ENCODE data around the gene GPR61. TPM values are rescaled to one million over a fixed set of nuclear protein-coding genes. Genes with fewer than 3 reads are reported as not detected.

GPR61 gene
- total RNA-seq, 6 experiments from 2014 or later = not detected

DNA sequence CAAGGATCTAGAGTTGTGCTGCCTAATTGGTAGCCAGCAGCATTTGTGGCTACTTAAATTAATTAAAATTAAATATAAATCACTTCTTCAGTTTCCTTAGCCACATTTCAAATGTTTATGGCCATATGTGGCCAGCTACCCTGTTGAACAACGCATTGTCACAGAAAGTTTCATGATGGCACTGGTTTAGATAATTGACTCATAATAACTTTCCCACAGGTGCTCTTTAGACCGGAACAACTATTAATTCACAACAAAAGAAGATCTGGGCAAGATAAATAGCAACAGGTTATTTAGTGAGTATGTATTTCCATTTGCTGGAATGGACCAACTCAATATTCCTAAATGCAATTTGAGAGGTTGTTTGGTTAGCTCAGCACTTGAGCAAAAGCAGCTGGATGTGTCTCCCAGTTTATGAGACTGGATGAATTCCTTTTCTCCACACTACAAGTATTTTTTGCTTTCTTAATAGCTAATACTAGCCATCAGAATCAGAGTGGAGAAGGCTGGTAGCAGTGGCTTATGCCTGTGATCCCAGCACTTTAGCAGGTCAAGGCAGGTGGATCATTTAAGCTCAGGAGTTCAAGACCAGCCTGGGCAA lies 26.5 kb upstream of the GPR61 start:
- no peak for ATAC-seq
- H3K4me3 ChIP-seq = no peak overlapping the region
- TF ChIP-seq POLR2A (IDR thresholded peaks at IDR 0.05) = no peak
- TF ChIP-seq, protein P1, sequence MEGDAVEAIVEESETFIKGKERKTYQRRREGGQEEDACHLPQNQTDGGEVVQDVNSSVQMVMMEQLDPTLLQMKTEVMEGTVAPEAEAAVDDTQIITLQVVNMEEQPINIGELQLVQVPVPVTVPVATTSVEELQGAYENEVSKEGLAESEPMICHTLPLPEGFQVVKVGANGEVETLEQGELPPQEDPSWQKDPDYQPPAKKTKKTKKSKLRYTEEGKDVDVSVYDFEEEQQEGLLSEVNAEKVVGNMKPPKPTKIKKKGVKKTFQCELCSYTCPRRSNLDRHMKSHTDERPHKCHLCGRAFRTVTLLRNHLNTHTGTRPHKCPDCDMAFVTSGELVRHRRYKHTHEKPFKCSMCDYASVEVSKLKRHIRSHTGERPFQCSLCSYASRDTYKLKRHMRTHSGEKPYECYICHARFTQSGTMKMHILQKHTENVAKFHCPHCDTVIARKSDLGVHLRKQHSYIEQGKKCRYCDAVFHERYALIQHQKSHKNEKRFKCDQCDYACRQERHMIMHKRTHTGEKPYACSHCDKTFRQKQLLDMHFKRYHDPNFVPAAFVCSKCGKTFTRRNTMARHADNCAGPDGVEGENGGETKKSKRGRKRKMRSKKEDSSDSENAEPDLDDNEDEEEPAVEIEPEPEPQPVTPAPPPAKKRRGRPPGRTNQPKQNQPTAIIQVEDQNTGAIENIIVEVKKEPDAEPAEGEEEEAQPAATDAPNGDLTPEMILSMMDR (IDR thresholded peaks at IDR 0.05) = no peak
- intact Hi-C loops (cut with DNase I) = no loop called here
- DNase-seq = no peak
- 87% methylated on average over 2 of the region's 2 CpGs for WGBS (ENCODE audit: insufficient coverage, low coverage, low lambda C conversion rate, missing lambda C conversion rate)
- H3K36me3 ChIP-seq = no peaks in the 10 kb centered on the region
- H3K27ac ChIP-seq = no peak overlapping the region
- peaks cover 0 to 3% (median 1%) of the 10 kb centered on the region in 4 donors for H3K4me1 ChIP-seq
- H3K27me3 ChIP-seq = no peaks in the 10 kb centered on the region
- H3K9me3 ChIP-seq = no peaks in the 10 kb centered on the region

DNA sequence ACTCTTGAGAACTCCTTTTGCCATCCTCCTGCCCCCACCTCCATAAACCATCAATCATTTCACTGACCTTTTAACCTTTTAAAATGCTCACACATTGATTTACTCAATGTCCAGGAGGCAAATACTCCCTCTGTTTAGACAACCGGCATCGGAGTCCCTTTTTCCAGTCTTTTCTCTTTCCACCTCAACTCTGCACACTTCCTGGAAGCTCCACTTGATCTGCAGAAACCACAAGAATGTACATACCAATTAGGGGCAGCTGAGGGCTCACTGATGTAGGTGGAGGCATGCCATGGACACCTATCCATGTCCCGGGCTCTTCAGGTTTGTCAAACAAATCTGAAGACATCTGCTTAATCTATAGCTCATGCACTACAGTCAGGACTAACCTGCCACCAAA lies 24.8 kb upstream of the GPR61 start:
- H3K27ac ChIP-seq = no peak overlapping the region
- no peaks in the 10 kb centered on the region for H3K36me3 ChIP-seq
- ATAC-seq (no peak), DNase-seq (no peak)
- no peaks in the 10 kb centered on the region for H3K9me3 ChIP-seq
- 42% methylated on average over 3 of the region's 3 CpGs for WGBS (ENCODE audit: insufficient coverage, low coverage, low lambda C conversion rate, missing lambda C conversion rate)
- intact Hi-C loops (cut with DNase I) = no loop called here
- H3K27me3 ChIP-seq = no peaks in the 10 kb centered on the region
- TF ChIP-seq, protein P1 (IDR thresholded peaks at IDR 0.05) = no peak
- TF ChIP-seq POLR2A (IDR thresholded peaks at IDR 0.05) = no peak
- H3K4me3 ChIP-seq = no peak overlapping the region
- H3K4me1 ChIP-seq = peaks cover 0 to 3% (median 1%) of the 10 kb centered on the region in 4 donors

DNA sequence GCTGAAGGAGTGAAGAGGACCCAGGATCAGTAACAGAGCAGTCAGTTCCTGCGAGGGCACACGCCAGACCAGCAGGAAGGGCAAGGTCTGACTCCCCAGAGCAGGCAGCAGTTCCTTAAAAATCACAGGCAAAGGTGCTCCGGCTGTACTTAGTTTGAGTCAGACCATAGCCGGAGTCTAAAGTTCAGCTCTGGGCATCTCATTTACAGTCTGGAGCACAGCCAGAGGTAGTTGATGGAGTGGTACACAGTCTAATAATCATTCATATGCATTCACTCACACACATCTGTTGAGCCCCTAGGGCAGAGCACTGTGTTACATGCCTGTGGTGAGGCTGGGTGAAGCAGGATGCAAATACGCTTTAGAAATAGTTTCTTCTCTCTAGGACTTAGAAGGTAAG lies 22.8 kb upstream of the GPR61 start:
- no peak overlapping the region for H3K27ac ChIP-seq
- no peak for ATAC-seq
- intact Hi-C loops (cut with DNase I) = no loop called here
- no peaks in the 10 kb centered on the region for H3K4me1 ChIP-seq
- no peak overlapping the region for H3K4me3 ChIP-seq
- TF ChIP-seq, protein P1 (IDR thresholded peaks at IDR 0.05) = no peak
- no peak for TF ChIP-seq POLR2A (IDR thresholded peaks at IDR 0.05)
- no peaks in the 10 kb centered on the region for H3K36me3 ChIP-seq
- no peaks in the 10 kb centered on the region for H3K27me3 ChIP-seq
- DNase-seq = no peak
- H3K9me3 ChIP-seq = no peaks in the 10 kb centered on the region
- 89% methylated on average over 4 of the region's 5 CpGs for WGBS (ENCODE audit: insufficient coverage, low coverage, low lambda C conversion rate, missing lambda C conversion rate)

DNA sequence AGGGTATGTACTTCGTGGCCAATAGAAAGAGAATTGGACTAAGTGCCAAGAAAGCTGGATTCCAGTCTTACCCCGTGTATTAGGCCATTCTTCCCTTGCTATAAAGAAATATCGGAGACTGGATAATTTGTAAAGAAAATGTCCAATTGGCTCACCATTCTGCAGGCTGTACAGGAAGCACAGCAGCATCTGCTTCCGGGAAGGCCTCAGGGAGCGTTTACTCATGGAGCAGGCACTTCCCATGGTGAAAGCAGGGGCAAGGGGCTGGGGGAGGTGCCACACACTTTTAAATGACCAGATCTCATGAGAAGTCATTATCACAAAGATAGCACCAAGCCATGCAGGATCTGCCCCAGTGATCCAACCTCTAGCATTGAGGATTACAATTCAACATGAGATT lies 22.3 kb upstream of the GPR61 start:
- no peaks in the 10 kb centered on the region for H3K9me3 ChIP-seq
- no peak overlapping the region for H3K4me3 ChIP-seq
- H3K4me1 ChIP-seq = no peaks in the 10 kb centered on the region
- no peak overlapping the region for H3K27ac ChIP-seq
- H3K27me3 ChIP-seq = no peaks in the 10 kb centered on the region
- intact Hi-C loops (cut with DNase I) = no loop called here
- H3K36me3 ChIP-seq = no peaks in the 10 kb centered on the region
- TF ChIP-seq, protein P1 (IDR thresholded peaks at IDR 0.05) = no peak
- no peak for TF ChIP-seq POLR2A (IDR thresholded peaks at IDR 0.05)
- ATAC-seq (no peak), DNase-seq (no peak)
- 87% methylated on average over 5 of the region's 5 CpGs for WGBS (ENCODE audit: insufficient coverage, low coverage, low lambda C conversion rate, missing lambda C conversion rate)

Measured in right lobe of liver (tissue), 6 donors.